RWPE2 (cell line): ENCODE measurements around the gene FUBP3.

ENCODE experiments used
- ATAC-seq: fragments of 200-7000 bp; cut with Tn5 transposase; 3 replicates; pipeline ENCODE4 v1.9.1; 2021; ENCODE audit warnings: low read depth
- DNase-seq: peaks from one replicate; pipeline ENCODE4 v3.0.0-alpha.2; 2020; ENCODE audit warnings: low spot score
- H3K27ac ChIP-seq: fragments of 450-650 bp; 2 replicates; pipeline ENCODE4 v1.5.1; 2017; ENCODE audit warnings: mild to moderate bottlenecking; ENCODE audit not compliant: poor library complexity, severe bottlenecking
- H3K27me3 ChIP-seq: fragments of 250-450 bp; sonication (Bioruptor Pico); 2 replicates; pipeline ENCODE4 v1.5.1; 2021; ENCODE audit warnings: mild to moderate bottlenecking, moderate library complexity; ENCODE audit not compliant: insufficient read depth, poor library complexity, severe bottlenecking
- H3K36me3 ChIP-seq: fragments of 250-450 bp; sonication (Bioruptor Pico); 2 replicates; pipeline ENCODE4 v1.5.1; 2020; ENCODE audit warnings: low read depth, mild to moderate bottlenecking, moderate library complexity
- H3K4me1 ChIP-seq: fragments of 250-450 bp; sonication (Bioruptor Pico); 2 replicates; pipeline ENCODE4 v1.5.1; 2021; ENCODE audit warnings: mild to moderate bottlenecking, moderate library complexity; ENCODE audit not compliant: insufficient read depth, poor library complexity, severe bottlenecking
- H3K4me3 ChIP-seq: fragments of 250-450 bp; sonication (Bioruptor Pico); 2 replicates; pipeline ENCODE4 v1.5.1; 2021; ENCODE audit warnings: mild to moderate bottlenecking, moderate library complexity; ENCODE audit not compliant: severe bottlenecking
- H3K9me3 ChIP-seq: fragments of 250-450 bp; sonication (Bioruptor Pico); 2 replicates; pipeline ENCODE4 v1.5.1; 2021; ENCODE audit warnings: mild to moderate bottlenecking, moderate library complexity; ENCODE audit not compliant: severe bottlenecking
- CTCF ChIP-seq: fragments of 450-650 bp; IDR thresholded peaks from one replicate; pipeline ENCODE4 v1.5.1; 2017; ENCODE audit warnings: mild to moderate bottlenecking, moderate library complexity; ENCODE audit not compliant: poor library complexity, severe bottlenecking

FUBP3 gene

GRCh38 chr9:130544364-130544763 lies 35.0 kb upstream of the FUBP3 start:
- Histone ChIP-seq H3K4me3 (no peak overlapping the region), H3K27me3 (no peaks in the 10 kb centered on the region), H3K9me3 (no peaks in the 10 kb centered on the region), H3K36me3 (no peaks in the 10 kb centered on the region), H3K4me1 (peaks cover 18% of the 10 kb centered on the region), H3K27ac (no peak overlapping the region)
- no peak for TF ChIP-seq CTCF
- ATAC-seq (no peak), DNase-seq (no peak)

- DNase-seq, result no peak
- no peaks in the 10 kb centered on the region for H3K36me3 ChIP-seq
- no peaks in the 10 kb centered on the region for H3K9me3 ChIP-seq
- no peak for ATAC-seq
- H3K4me1 ChIP-seq, result no peaks in the 10 kb centered on the region
- TF ChIP-seq CTCF, result no peak
- no peaks in the 10 kb centered on the region for H3K27me3 ChIP-seq
- no peak overlapping the region for H3K4me3 ChIP-seq
- no peak overlapping the region for H3K27ac ChIP-seq
Observed at GRCh38 chr9:130548103-130548502, 31.3 kb upstream of the FUBP3 start.

- no peaks in the 10 kb centered on the region for H3K36me3 ChIP-seq
- ATAC-seq (peak; percentile 70), DNase-seq (no peak)
- no peaks in the 10 kb centered on the region for H3K27me3 ChIP-seq
- H3K27ac ChIP-seq, result no peak overlapping the region
- no peak for TF ChIP-seq CTCF
- no peak overlapping the region for H3K4me3 ChIP-seq
- H3K4me1 ChIP-seq, result no peaks in the 10 kb centered on the region
- no peaks in the 10 kb centered on the region for H3K9me3 ChIP-seq
Observed at GRCh38 chr9:130549093-130549735, 30.2 kb upstream of the FUBP3 start.

- Histone ChIP-seq H3K4me1 (peaks cover 9% of the 10 kb centered on the region), H3K36me3 (no peaks in the 10 kb centered on the region), H3K27me3 (no peaks in the 10 kb centered on the region), H3K4me3 (no peak overlapping the region), H3K27ac (no peak overlapping the region), H3K9me3 (no peaks in the 10 kb centered on the region)
- ATAC-seq (no peak), DNase-seq (no peak)
- no peak for TF ChIP-seq CTCF
Observed at GRCh38 chr9:130554606-130555005, 24.8 kb upstream of the FUBP3 start.

GRCh38 chr9:130555061-130555460 lies 24.3 kb upstream of the FUBP3 start:
- Histone ChIP-seq H3K36me3 (no peaks in the 10 kb centered on the region), H3K4me1 (peaks cover 9% of the 10 kb centered on the region), H3K9me3 (no peaks in the 10 kb centered on the region), H3K4me3 (no peak overlapping the region), H3K27ac (no peak overlapping the region), H3K27me3 (no peaks in the 10 kb centered on the region)
- ATAC-seq (no peak), DNase-seq (no peak)
- no peak for TF ChIP-seq CTCF
